ENCODE data around the gene SNX20.

SNX20 gene, protein sequence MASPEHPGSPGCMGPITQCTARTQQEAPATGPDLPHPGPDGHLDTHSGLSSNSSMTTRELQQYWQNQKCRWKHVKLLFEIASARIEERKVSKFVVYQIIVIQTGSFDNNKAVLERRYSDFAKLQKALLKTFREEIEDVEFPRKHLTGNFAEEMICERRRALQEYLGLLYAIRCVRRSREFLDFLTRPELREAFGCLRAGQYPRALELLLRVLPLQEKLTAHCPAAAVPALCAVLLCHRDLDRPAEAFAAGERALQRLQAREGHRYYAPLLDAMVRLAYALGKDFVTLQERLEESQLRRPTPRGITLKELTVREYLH

DNA sequence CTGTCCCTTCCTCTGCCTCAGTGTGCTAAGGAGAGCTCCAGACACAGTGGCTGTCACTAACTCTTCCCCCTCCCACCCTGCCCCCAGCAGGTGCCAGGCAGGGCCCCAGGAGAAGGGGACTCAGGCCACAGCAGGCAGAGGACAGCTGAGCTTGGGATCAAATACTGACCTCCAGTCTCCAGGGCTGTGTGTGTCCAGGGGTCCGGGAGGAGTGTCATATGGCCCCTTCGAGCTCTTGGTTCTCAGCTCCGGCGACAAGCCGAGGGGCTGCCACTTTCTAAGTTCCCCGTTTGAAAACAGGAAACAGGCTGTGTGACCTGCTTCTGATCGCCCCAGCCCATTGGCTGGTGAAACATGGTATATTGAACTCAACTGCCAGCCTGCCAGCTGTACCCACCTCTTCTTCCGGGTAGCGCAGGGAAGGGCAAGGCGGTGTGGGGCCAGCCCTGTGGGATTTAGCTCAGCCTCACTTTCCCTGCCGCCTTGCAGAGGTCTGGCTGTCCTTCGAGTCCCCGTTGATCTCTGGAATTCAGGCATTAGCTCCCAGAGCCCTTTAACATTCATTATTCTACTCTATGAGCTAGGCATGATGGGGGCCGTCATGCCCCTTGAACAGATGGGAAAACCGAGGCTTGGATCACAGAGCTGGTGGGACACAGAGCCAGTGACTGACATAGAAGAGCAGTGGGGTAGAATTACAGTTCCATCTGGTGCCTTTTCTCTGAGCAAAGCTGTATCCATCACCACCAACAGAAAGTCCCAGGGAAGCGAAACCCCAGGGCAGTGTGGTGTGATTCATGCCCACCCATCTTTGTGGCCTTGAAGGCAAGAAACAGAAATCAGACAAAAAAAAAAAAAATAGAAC, at the start of gene SNX20:
SNX20 (minus strand) TSS at position 292 of the 865 bp plus-strand sequence. CDS start 3,786 bp downstream, outside the sequence.
- DNase-seq (ENCODE audit: low read depth), result no peak

DNA sequence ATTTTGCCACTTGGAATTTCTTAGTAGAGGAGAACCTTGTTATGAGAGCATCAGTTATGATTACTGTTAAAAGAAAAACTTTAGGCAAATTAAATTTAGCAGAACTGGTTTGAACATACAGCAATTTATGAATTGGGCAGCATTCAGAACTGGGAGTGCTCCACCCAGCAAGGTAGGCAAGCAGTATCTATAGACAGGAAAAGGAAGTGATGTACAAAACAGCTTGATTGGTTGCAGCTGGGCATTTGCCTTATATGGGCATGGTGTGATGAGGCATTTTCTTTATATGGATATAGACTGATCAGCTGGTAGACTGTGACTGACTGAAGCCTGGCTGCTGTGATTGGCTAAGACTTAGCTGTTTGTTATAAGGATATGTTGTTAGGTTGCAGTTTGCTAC, 43.2 kb upstream of the SNX20 start:
- no peak for DNase-seq (ENCODE audit: low read depth)

DNA sequence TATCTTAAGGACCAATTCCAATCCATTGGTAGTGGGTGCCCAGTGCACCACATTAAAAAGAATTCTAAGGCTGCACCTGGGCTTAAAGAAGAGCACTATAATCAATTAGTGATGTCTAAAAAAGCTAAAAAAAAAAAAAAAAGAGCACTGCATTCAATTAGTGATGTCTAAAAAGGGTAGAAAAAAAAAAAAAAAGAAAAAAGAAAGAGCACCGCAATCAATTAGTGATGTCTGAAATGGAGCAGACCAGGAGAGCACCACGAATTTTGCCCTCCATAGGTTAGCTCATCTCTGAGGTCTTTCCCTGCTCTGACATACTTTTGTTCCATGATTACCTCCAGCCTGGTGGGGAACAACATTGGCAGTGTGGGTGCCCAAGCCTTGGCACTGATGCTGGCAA, 41.8 kb upstream of the SNX20 start:
- no peak for DNase-seq (ENCODE audit: low read depth)

DNA sequence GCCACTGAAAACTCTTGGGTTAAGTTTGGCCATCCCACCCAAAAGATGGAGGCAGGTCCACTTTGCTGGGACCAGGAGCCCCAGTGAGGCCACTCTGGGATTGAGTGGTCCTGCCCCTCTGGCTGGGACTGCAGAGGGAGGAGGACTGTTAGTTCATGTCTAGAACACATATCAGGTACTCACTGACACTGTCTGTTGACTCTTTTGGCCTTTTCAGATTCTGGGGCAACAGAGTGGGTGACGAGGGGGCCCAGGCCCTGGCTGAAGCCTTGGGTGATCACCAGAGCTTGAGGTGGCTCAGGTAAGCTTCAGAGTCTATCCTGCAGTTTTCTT, 41.3 kb upstream of the SNX20 start:
- DNase-seq (ENCODE audit: low read depth), result no peak

DNA sequence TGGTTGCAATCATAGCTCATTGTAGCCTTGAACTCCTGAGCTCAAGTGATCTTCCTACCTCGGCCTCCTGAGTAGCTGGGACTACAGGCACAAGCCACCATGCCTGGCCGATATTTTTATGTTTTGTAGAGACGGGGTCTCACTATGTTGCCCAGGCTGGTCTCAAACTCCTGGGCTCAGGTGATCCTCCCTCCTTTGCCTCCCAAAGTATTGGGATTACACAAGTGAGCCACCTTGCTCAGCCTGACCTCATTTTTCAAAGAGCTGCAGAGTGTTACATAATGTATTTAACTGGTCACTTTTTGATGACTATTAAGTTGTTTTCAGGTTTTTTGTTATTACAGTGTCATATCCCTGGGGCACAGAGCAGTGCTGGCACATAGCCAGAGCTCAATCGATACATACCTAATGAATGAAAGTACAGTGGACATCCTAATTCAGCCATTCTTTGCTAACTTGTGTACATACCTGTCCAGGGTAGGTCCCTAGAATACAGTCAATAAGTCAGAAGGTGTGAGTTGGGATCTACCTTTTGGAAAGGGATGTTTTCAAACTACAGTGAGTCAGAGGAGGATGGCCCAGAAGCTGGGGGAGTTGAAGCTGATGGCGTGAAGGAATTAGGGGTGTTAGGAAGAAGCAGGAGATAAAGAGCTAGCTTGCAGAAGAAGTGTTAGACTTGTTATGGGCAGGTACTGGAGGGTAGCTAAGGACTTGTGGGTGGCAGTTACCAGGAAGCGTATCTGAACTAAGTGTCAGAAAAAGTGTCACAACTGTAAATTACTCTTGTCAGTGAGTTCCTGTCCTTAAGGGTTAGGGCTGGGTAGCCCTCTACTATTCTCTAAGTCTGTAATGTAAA, 40.7 kb upstream of the SNX20 start:
- DNase-seq (ENCODE audit: low read depth), result no peak

DNA sequence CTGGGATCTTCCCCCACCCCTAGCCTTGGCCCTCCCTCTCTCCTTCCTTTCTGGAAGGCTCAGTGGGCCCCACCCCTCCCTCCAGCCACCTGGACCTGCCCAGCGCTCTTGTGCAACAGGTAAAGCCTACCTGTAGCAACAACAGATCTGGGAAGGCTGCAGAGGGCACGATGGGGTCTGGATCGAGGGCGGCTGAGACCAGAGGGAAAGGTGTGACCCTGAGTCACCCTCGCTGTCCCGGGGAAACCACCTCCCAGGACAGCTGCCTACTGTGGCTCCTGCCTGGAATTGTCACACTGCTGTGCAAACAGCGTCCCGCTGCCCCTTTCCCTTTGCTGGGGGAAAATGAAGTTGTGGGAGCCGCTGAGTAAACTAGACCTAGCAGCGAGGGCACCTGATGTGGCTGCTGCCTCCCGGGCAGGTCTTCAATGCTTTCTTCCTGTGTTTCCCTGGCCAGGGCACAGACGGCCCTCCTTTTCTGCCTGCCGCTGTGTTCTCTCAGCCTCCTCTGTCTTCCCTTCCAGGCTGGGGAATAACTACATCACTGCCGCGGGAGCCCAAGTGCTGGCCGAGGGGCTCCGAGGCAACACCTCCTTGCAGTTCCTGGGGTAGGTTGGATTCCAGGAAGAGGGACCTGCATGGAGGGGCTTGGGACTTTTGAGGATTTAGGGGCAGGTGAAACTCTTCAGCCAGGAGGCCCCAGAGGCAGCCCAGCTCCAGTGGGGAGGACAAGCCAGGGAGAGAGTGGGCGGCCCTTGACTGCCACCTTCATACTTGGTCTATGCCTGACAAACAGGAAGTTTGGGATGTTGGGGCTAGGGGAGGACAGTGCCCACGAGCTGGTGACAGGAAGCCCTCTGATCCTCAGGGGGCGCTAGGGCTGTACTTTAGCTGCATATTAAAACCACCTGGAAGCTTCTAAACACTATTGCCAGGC, 38.6 kb upstream of the SNX20 start:
- DNase-seq (ENCODE audit: low read depth), result no peak

DNA sequence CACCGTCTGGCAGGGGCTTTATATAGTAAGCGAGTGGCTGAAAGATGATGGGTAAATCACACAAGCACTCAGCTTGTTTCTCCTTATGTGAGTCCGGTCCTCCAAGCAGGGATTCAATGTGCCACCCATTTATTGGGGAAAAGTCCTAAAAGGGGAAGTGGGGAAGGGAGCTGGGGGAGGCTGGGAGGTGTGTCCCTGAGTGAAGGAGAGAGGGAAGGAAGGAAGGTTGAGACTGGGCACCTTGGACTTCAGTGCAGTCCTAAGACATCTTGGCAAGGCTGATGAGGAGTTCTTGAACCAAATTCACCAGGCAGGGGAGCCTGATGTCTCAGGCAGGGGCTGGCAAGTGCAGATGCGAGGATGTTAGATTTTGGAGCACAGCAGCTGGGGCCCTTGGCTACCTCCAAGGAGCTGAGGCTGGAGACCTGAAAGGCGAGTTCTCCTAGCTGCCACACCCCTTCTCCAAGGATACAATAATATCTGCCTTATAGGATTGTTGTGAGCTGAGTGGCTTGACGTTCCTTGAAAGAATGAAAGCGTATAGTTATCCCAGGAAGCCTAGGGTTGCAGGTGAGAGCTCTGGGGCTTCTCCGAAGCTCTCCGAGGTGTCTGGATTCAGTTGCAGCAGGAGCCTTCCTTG, 37.8 kb upstream of the SNX20 start:
- no peak for DNase-seq (ENCODE audit: low read depth)

DNA sequence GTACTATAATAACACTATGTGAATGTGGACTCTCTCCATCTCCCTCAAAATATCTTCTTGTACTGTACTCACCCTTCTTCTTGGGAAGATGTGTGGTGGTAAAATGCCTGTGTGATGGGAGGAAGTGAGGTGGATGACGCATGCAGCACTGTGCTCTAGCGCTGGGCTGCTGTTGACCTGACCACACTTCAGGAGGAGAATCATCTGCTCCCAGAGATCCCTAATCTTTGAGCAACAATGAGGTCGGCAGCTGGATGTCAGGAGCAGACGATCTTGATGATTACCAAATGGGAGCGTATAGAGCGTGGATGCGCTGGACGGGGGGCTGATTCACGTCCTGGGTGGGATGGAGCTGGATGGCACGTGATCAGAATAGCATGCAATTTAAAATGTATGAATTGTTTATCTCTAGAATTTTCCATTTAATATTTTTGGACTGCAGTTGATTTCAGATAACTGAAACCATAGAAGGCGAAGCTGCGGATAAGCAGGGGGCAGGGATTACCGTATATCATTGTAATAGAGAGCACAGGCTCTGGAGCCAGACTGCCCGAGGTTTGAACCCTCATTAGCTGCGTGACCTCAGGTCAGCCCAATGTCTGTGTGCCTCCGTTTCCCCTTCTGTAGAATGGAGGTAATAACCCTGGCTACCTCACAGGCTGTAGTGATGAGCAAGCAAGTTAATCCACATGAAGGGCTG, 37.1 kb upstream of the SNX20 start:
- no peak for DNase-seq (ENCODE audit: low read depth)

DNA sequence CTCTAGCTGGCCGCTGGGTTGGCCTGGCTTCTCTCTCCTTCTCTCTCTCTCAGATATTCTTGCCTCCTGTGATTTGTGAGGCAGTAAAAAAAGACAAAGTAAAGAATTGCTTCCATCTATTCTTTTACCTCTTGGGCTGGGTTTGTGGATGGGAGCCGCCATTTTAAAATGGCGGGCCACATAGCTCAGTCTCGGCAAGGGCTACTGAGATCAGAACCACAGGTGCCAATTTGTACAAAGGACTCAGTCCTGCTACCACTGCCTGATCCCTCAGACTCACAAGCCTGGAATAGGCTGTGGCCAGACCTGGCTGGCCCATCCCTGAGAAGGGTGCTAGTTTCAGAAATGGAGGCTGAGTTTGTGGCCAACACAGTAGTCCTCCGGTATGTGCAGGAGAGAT, 36.4 kb upstream of the SNX20 start:
- no peak for DNase-seq (ENCODE audit: low read depth)

DNA sequence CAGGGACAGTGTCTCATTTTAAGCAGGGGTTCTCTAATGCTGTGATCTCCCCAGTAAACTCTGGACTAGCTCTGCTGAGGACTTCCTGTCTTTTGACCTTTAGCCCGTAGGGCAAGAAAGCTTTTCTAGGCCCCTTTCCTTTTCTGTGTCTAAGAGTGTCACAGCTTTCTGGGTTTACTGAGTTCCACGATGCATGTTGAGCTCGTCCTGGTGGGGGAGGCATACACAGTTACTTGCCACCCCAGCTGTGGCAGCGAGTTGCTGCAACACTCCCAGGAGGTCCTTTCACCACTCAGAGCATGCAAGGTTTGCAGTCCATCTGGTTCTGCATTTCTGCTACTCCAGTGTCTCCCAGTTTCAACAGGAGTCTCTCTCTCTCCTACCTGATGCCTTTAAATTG, 36.0 kb upstream of the SNX20 start:
- DNase-seq (ENCODE audit: low read depth), result no peak

DNA sequence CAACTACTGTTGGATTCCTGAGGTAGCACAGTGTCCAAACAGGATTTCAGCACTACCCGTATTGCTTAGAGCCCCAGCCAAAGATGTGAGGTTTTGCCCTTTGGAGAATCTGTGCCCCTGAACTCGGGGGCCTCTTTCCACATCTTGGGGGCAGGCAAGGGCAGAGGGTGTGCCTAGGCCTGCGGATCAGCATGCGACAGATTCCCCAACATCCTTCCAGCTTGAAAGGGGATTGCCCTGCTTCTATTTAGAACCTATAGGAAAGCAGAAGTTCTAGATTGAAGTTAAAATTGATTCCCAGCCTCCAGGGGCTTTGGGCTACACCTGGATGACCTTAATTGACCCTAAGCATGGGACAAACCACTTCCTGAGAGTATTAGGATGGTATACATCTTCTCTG, 31.8 kb upstream of the SNX20 start:
- no peak for DNase-seq (ENCODE audit: low read depth)

DNA sequence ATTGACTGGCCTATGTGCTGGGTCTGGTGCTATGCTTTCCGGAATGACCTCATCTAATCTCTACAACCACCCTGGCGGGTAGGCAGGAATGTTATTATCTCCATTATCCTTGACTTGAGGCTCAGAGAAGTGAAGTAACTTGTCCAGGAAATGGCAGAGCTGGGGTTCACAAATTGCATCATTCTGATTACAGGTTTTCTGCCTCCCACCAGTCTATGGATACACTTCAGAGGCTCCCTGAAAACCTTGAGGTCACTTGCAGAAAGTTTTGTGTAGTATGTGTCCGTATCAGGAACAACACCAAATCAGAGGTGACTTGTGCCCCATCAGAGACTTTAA, 31.4 kb upstream of the SNX20 start:
- DNase-seq (ENCODE audit: low read depth), result no peak

DNA sequence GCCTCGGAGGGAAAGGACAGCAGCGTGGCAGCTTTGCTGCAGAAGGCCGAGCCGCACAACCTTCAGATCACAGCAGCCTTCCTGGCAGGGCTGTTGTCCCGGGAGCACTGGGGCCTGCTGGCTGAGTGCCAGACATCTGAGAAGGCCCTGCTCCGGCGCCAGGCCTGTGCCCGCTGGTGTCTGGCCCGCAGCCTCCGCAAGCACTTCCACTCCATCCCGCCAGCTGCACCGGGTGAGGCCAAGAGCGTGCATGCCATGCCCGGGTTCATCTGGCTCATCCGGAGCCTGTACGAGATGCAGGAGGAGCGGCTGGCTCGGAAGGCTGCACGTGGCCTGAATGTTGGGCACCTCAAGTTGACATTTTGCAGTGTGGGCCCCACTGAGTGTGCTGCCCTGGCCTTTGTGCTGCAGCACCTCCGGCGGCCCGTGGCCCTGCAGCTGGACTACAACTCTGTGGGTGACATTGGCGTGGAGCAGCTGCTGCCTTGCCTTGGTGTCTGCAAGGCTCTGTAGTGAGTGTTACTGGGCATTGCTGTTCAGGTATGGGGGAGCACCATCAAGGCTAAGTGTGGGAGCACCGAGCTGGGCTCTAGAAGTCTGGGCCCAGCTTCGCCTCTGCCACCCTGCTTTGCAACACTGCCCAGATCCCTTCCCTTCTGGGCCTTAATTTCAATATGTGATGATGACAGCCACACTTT, 30.9 kb upstream of the SNX20 start:
- no peak for DNase-seq (ENCODE audit: low read depth)

DNA sequence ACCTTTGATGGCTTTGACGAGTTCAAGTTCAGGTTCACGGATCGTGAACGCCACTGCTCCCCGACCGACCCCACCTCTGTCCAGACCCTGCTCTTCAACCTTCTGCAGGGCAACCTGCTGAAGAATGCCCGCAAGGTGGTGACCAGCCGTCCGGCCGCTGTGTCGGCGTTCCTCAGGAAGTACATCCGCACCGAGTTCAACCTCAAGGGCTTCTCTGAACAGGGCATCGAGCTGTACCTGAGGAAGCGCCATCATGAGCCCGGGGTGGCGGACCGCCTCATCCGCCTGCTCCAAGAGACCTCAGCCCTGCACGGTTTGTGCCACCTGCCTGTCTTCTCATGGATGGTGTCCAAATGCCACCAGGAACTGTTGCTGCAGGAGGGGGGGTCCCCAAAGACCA, 29.9 kb upstream of the SNX20 start:
- no peak for DNase-seq (ENCODE audit: low read depth)

DNA sequence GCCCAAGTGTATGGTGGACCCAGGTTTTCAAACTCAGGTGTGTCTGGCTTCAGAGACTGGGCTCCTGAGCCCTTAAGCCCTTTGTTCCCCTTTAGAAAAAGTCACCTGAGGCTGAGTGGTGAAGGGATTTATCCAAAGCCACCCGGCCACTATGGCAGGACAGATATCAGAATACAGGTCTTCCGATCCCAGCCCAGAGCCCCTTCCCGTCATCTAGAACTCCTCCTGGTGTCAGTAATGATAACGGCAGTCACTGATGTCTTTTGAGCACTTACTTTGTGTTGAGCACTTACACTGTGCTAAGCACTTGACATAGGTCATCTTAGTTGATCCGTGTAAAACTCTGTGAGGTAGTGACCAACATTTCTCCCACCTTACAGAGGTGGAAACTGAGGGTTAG, 28.9 kb upstream of the SNX20 start:
- no peak for DNase-seq (ENCODE audit: low read depth)

DNA sequence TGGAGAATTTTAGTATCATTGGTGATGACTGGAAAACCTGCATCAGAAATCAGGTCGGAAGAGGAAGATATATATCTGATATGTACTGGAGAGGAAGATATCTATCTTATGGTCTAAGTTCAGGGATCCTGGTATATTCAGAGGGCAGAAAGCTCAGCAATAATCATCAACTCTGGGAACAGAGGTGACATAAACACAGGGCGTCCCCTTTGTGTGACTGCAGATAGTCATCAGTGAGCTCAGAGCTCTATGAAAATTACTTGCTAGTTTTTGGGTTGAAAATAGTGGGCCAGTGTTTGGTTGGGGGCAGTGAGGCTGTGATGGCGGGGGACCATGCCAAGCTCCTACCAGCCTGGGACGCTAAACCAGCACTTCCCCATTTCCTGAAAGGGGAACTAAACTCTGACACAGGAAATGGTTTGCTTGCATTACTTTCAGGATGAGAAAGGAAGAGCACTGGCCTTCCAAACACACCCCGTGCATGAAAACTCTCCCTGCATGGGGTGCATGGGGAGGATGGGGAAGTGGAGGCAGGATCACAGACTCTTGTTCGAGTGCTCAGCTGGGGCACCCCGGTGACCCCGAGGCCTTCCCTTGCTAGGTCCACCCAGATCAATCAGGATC, 28.1 kb upstream of the SNX20 start:
- DNase-seq (ENCODE audit: low read depth), result no peak

DNA sequence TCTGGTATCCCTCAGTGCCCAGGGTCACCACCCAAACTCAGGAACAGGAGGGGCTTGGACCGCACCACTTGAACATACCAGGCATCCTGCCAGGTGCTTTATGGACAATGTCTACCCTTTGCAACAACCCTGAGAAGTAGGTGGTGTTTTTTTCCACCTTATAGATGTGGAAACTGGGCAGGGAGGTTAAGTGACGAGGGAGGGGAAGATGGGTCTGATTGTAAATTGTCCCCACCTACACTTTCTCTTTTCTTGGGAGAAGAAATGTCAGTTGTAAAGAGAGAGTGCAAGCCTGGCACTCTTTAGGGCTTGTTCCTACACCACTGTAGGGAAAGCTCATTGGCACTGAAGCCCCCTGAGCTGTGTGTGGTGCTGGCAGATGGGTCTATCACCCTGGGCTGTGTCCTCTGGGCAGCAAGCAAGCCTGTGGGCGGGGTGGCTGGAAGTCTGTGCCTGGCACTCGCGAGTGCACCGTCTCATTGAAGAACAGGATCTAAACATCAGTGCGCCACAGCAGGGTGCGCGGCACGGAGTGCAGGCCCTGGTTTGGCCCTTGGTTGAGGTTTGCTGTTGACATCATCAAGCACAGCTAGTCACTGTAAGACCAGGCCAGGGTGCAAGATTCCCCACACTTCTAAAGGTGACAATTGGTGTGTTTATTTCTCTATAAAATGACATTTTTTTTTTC, 27.4 kb upstream of the SNX20 start:
- DNase-seq (ENCODE audit: low read depth), result no peak

DNA sequence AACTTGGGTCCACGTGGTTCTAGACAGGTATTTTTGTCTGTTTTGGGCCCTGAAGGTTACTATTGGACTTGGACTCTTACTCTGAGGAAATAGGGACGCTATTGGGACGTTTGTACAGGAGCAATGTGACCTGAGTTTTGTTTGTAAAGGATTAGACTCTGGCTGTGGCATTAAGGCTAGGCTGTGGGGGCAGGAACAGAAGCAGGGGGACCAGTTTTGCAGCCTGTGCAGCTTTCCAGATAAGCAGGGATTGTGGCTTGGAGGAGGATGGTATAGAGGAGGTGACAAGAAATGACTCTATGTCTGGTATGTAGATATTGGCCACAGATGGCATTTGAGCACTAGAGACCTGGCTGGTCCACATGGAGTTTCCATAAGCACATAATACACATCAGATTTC, 25.1 kb upstream of the SNX20 start:
- DNase-seq (ENCODE audit: low read depth), result no peak
